HG02884 (cell line): ENCODE data around the gene TMOD4.

Source experiments
- ATAC-seq: cut with Tn5 transposase; IDR thresholded peaks from one replicate; pipeline ENCODE4 v1.9.1; 2021; ENCODE audit warnings: mild to moderate bottlenecking, moderate library complexity; ENCODE audit not compliant: unreplicated experiment

Gene TMOD4

GRCh38 chr1:151176514-151177045 is 799 bp upstream of the TMOD4 start:
- no peak for ATAC-seq

- no peak for ATAC-seq
Observed at GRCh38 chr1:151175041-151175741, 590 bp downstream of the TMOD4 start.

GRCh38 chr1:151171190-151171589 is 4.6 kb downstream of the TMOD4 start:
- ATAC-seq = no peak

- no peak for ATAC-seq
Observed at GRCh38 chr1:151167116-151167515, 8.7 kb downstream of the TMOD4 start.

GRCh38 chr1:151166505-151166956 is 9.2 kb downstream of the TMOD4 start:
- ATAC-seq = no peak

- peak; percentile 88 for ATAC-seq
Observed at GRCh38 chr1:151165738-151166504, 9.9 kb downstream of the TMOD4 start, which contains the start of the genes LYSMD1 and SCNM1. LYSMD1 (minus strand) TSS chr1:151165902; CDS start chr1:151165258, 644 bp downstream. SCNM1 (plus strand) TSS chr1:151166144; CDS start chr1:151166153, 9 bp downstream.

- ATAC-seq = no peak
Observed at GRCh38 chr1:151165281-151165737, 10.5 kb downstream of the TMOD4 start.

- ATAC-seq = no peak
Observed at GRCh38 chr1:151164732-151165280, 11.0 kb downstream of the TMOD4 start.

GRCh38 chr1:151159373-151159772 is 16.4 kb downstream of the TMOD4 start:
- no peak for ATAC-seq

- ATAC-seq = no peak
Observed at GRCh38 chr1:151158751-151159251, 17.0 kb downstream of the TMOD4 start.

- ATAC-seq = no peak
Observed at GRCh38 chr1:151158326-151158725, 17.5 kb downstream of the TMOD4 start.

GRCh38 chr1:151157067-151157531 is 18.7 kb downstream of the TMOD4 start:
- ATAC-seq = peak; percentile 46

- peak; percentile 63 for ATAC-seq
Observed at GRCh38 chr1:151156515-151156819, 19.3 kb downstream of the TMOD4 start, which contains the start of gene TNFAIP8L2. TNFAIP8L2 (plus strand) TSS chr1:151156649; CDS start chr1:151158698, 2,049 bp downstream.

GRCh38 chr1:151147665-151148064 is 28.1 kb downstream of the TMOD4 start:
- ATAC-seq = no peak

- no peak for ATAC-seq
Observed at GRCh38 chr1:151147132-151147503, 28.7 kb downstream of the TMOD4 start.

GRCh38 chr1:151146412-151147131 is 29.2 kb downstream of the TMOD4 start, which contains the start of gene SEMA6C:
SEMA6C (minus strand) TSS chr1:151146631; CDS start chr1:151142621, 4,010 bp downstream.
- ATAC-seq = peak; percentile 98

- ATAC-seq = no peak
Observed at GRCh38 chr1:151146072-151146411, 29.7 kb downstream of the TMOD4 start.

- ATAC-seq = no peak
Observed at GRCh38 chr1:151145304-151146071, 30.3 kb downstream of the TMOD4 start.

GRCh38 chr1:151144474-151145303 is 31.1 kb downstream of the TMOD4 start:
- no peak for ATAC-seq
